H1 (cell line): ENCODE results near the gene YBX2. TPM values are rescaled to one million over a fixed set of nuclear protein-coding genes. Genes with fewer than 3 reads are reported as not detected.

Experiments
- CTCF ChIA-PET: fragments of 300-600 bp; sonication (Branson Sonifier 250); formaldehyde crosslinking; loops from one replicate; lab custom pipeline; 2021; ENCODE audit not compliant: partially characterized antibody; lab: Charles Lee
- POLR2A ChIA-PET: fragments of 300-600 bp; sonication (Branson Sonifier 250); formaldehyde crosslinking; loops from one replicate; lab custom pipeline; 2021; ENCODE audit warnings: inconsistent platforms; ENCODE audit not compliant: partially characterized antibody; lab: Charles Lee
- DNase-seq, 2 experiments: peaks; one replicate each; pipeline versions ENCODE4 v3.0.0 to v3.0.0-alpha.2; 2010 to 2022; ENCODE audit warnings: low spot score in 2 of 2, low read depth in 1 of 2, mixed read lengths in 1 of 2
- FAIRE-seq: peaks from 2 replicates; lab custom pipeline; 2011; peaks lifted over from hg19 to GRCh38; lab: Jason Lieb, UNC
- H2AFZ ChIP-seq: 2 replicates; pipeline ENCODE4 v1.8.1; 2012; ENCODE audit warnings: low read length, inconsistent platforms
- H2AK5ac ChIP-seq: 2 replicates; pipeline ENCODE4 v1.6.1; 2013; ENCODE audit warnings: low read depth, low read length
- H2BK120ac ChIP-seq: replicated peaks from 2 replicates; pipeline ENCODE3; 2013; ENCODE audit warnings: low read depth, low read length, inconsistent platforms
- H2BK12ac ChIP-seq: 2 replicates; pipeline ENCODE4 v1.6.1; 2013; ENCODE audit warnings: low read depth, low read length
- H2BK15ac ChIP-seq: 2 replicates; pipeline ENCODE4 v1.6.1; 2013; ENCODE audit warnings: low read length
- H2BK20ac ChIP-seq: 2 replicates; pipeline ENCODE4 v1.6.1; 2013; ENCODE audit warnings: low read length
- H2BK5ac ChIP-seq: 2 replicates; pipeline ENCODE4 v1.6.1; 2013; ENCODE audit warnings: low read depth, low read length
- H3K14ac ChIP-seq: 2 replicates; pipeline ENCODE4 v1.6.1; 2013; ENCODE audit warnings: inconsistent platforms; ENCODE audit not compliant: insufficient read length
- H3K18ac ChIP-seq: 2 replicates; pipeline ENCODE4 v1.6.1; 2013; ENCODE audit warnings: low read length; ENCODE audit errors: extremely low read depth
- H3K23ac ChIP-seq: 2 replicates; pipeline ENCODE4 v1.6.1; 2013; ENCODE audit warnings: inconsistent platforms; ENCODE audit not compliant: insufficient read length
- H3K23me2 ChIP-seq: 2 replicates; pipeline ENCODE4 v1.6.1; 2013; ENCODE audit warnings: low read depth, low read length
- H3K27ac ChIP-seq: 2 replicates; pipeline ENCODE4 v1.6.1; 2011; ENCODE audit warnings: low read depth, low read length, inconsistent platforms
- H3K27me3 ChIP-seq, 4 experiments: replicated peaks in 1 of 4; 1 replicate in 1 of 4; 2 replicates in 3 of 4; pipeline versions ENCODE4 v1.6.1 to v1.8.1; 2011 to 2013; ENCODE audit warnings: low read length in 3 of 4, mild to moderate bottlenecking in 3 of 4, inconsistent platforms in 2 of 4, mixed read lengths in 2 of 4, moderate library complexity in 1 of 4; ENCODE audit not compliant: control insufficient read depth in 3 of 4, insufficient read depth in 3 of 4; ENCODE audit errors: extremely low read depth in 1 of 4
- H3K36me3 ChIP-seq, 4 experiments: 2 replicates each; pipeline versions ENCODE4 v1.6.1 to v1.8.1; 2011 to 2013; ENCODE audit warnings: mild to moderate bottlenecking in 4 of 4, low read length in 3 of 4, moderate library complexity in 2 of 4, control low read depth in 1 of 4, inconsistent platforms in 1 of 4; ENCODE audit not compliant: insufficient read depth in 4 of 4, control insufficient read depth in 2 of 4
- H3K4ac ChIP-seq: replicated peaks from 2 replicates; pipeline ENCODE3; 2013; ENCODE audit warnings: low read length, low read depth, mixed read lengths, inconsistent platforms; ENCODE audit not compliant: insufficient read length
- H3K4me1 ChIP-seq, 4 experiments: replicated peaks in 1 of 4; 1 replicate in 1 of 4; 2 replicates in 3 of 4; pipeline versions ENCODE4 v1.6.1 to v1.8.1; 2011 to 2013; ENCODE audit warnings: low read length in 3 of 4, inconsistent platforms in 2 of 4, mixed read lengths in 1 of 4; ENCODE audit not compliant: insufficient read depth in 4 of 4, control insufficient read depth in 3 of 4
- H3K4me2 ChIP-seq, 2 experiments: 2 replicates each; pipeline versions ENCODE4 v1.6.1 to v1.8.1; 2011 to 2013; ENCODE audit warnings: low read depth in 2 of 2, low read length in 2 of 2, control low read depth in 1 of 2, inconsistent platforms in 1 of 2, mild to moderate bottlenecking in 1 of 2; ENCODE audit not compliant: insufficient read depth in 1 of 2
- H3K4me3 ChIP-seq, 4 experiments: fragments of 200-600, 300-600 bp in 1 of 4; sonication (generic), shearing (Covaris generic), sonication (Bioruptor Twin) in 1 of 4; 2 replicates each; pipeline versions ENCODE4 v1.5.1 to v1.8.1; 2011 to 2016; ENCODE audit warnings: low read length in 4 of 4, low read depth in 3 of 4, control low read depth in 2 of 4, inconsistent platforms in 2 of 4, mild to moderate bottlenecking in 2 of 4, mixed read lengths in 1 of 4, moderate library complexity in 1 of 4; ENCODE audit not compliant: insufficient read depth in 2 of 4; ENCODE audit errors: extremely low read depth in 1 of 4
- H3K56ac ChIP-seq: replicated peaks from 2 replicates; pipeline ENCODE3; 2013; ENCODE audit warnings: low read depth, mild to moderate bottlenecking, mixed read lengths, low read length, inconsistent platforms; ENCODE audit not compliant: insufficient read length
- H3K79me1 ChIP-seq: 2 replicates; pipeline ENCODE4 v1.6.1; 2013; ENCODE audit warnings: low read depth, low read length, control low read depth
- H3K79me2 ChIP-seq, 2 experiments: 2 replicates each; pipeline versions ENCODE4 v1.6.1 to v1.8.1; 2012 to 2013; ENCODE audit warnings: low read length in 2 of 2, mild to moderate bottlenecking in 2 of 2, inconsistent platforms in 1 of 2; ENCODE audit not compliant: insufficient read depth in 2 of 2, control insufficient read depth in 1 of 2
- H3K9ac ChIP-seq, 4 experiments: replicated peaks in 1 of 4; 1 replicate in 1 of 4; 2 replicates in 3 of 4; pipeline versions ENCODE4 v1.6.1 to v1.8.1; 2011 to 2013; ENCODE audit warnings: low read depth in 3 of 4, low read length in 3 of 4, control low read depth in 2 of 4, mild to moderate bottlenecking in 2 of 4, moderate library complexity in 2 of 4, inconsistent platforms in 1 of 4; ENCODE audit errors: extremely low read depth in 1 of 4
- H3K9me3 ChIP-seq, 2 experiments: 2 replicates each; pipeline versions ENCODE4 v1.6.1 to v1.8.1; 2012 to 2013; ENCODE audit warnings: mild to moderate bottlenecking in 2 of 2, moderate library complexity in 2 of 2, control low read depth in 1 of 2, inconsistent platforms in 1 of 2, low read depth in 1 of 2, low read length in 1 of 2, mixed read lengths in 1 of 2; ENCODE audit not compliant: insufficient read depth in 2 of 2
- H4K20me1 ChIP-seq, 2 experiments: replicated peaks in 1 of 2; 2 replicates each; pipeline versions ENCODE3 to v1.8.1; 2011 to 2013; ENCODE audit warnings: inconsistent platforms in 2 of 2, low read length in 2 of 2, mild to moderate bottlenecking in 1 of 2; ENCODE audit not compliant: insufficient read depth in 2 of 2, control insufficient read depth in 1 of 2
- H4K5ac ChIP-seq: 2 replicates; pipeline ENCODE4 v1.6.1; 2013; ENCODE audit warnings: low read length, low read depth, mixed read lengths, inconsistent platforms; ENCODE audit not compliant: insufficient read length
- H4K8ac ChIP-seq: 2 replicates; pipeline ENCODE4 v1.8.0; 2013; ENCODE audit warnings: mild to moderate bottlenecking, moderate library complexity, low read length, inconsistent platforms; ENCODE audit not compliant: insufficient read depth; ENCODE audit errors: extremely low read depth
- H4K91ac ChIP-seq: replicated peaks from 2 replicates; pipeline ENCODE3; 2013; ENCODE audit warnings: low read length, mixed read lengths, inconsistent platforms; ENCODE audit not compliant: insufficient read length
- ASH2L ChIP-seq: fragments of 200-600, 300-600 bp; sonication (generic); IDR thresholded peaks from one replicate; pipeline ENCODE4 v1.7.1; 2017; ENCODE audit warnings: low read length
- EZH2 ChIP-seq: fragments of 200-600 bp; sonication (generic); IDR thresholded peaks from 2 replicates; pipeline ENCODE4 v1.7.1; 2012; ENCODE audit warnings: low read depth, mild to moderate bottlenecking, moderate library complexity, low read length, inconsistent platforms; ENCODE audit not compliant: severe bottlenecking
- GTF2F1 ChIP-seq: IDR thresholded peaks from 2 replicates; pipeline ENCODE4 v1.6.1; 2012; ENCODE audit warnings: low read depth, low read length, improper control_type of control experiment, borderline replicate concordance
- MAFK ChIP-seq: IDR thresholded peaks from 2 replicates; pipeline ENCODE4 v1.6.1; 2012; ENCODE audit warnings: low read depth, mild to moderate bottlenecking, improper control_type of control experiment, low read length
- NRF1 ChIP-seq: IDR thresholded peaks from 2 replicates; pipeline ENCODE4 v1.6.1; 2011; ENCODE audit warnings: mild to moderate bottlenecking, low read depth, low read length, improper control_type of control experiment
- RFX5 ChIP-seq: IDR thresholded peaks from 2 replicates; pipeline ENCODE4 v1.6.1; 2011; ENCODE audit warnings: low read depth, low read length, improper control_type of control experiment, borderline replicate concordance
- SUZ12 ChIP-seq: fragments of 200-600 bp; sonication (generic); IDR thresholded peaks from 2 replicates; pipeline ENCODE4 v1.6.1; 2012; ENCODE audit warnings: mild to moderate bottlenecking, inconsistent platforms, low read length, moderate library complexity, mixed read lengths
- TCF12 ChIP-seq: IDR thresholded peaks from 2 replicates; pipeline ENCODE4 v1.6.1; 2011; ENCODE audit warnings: low read depth, mild to moderate bottlenecking, low read length
- YY1 ChIP-seq: IDR thresholded peaks from 2 replicates; pipeline ENCODE4 v1.6.1; 2011; ENCODE audit warnings: low read depth, mild to moderate bottlenecking, low read length
- ZNF274 ChIP-seq: IDR thresholded peaks from 2 replicates; pipeline ENCODE4 v1.7.0; 2012; ENCODE audit warnings: low read length, borderline replicate concordance; ENCODE audit errors: extremely low read depth
- WGBS, 2 experiments: shearing (Covaris generic) in 1 of 2; methylation state at CpG; one replicate each; pipeline versions ENCODE4 v1.1.6 to v1.1.7; 2013 to 2015; ENCODE audit warnings: low lambda C conversion rate in 2 of 2, mixed read lengths in 2 of 2, inconsistent platforms in 1 of 2, low coverage in 1 of 2, missing lambda C conversion rate in 1 of 2; ENCODE audit not compliant: insufficient replicate concordance in 2 of 2, insufficient coverage in 1 of 2, insufficient read length in 1 of 2; ENCODE audit errors: extremely low coverage in 1 of 2, missing lambda C conversion rate in 1 of 2; 5-methylcytosine and 5-hydroxymethylcytosine counted together
- polyA plus RNA-seq, 7 experiments: library from polyadenylated mRNA; depleted of rRNA in 3 of 7; stranded (reverse) in 5 of 7; unstranded in 2 of 7; fragments of >200 nt in 5 of 7; fragments of 200-250 nt in 2 of 7; gene quantifications; 1 replicate in 5 of 7; 2 replicates in 1 of 7; 4 replicates in 1 of 7; pipeline versions ENCODE4 v1.2.1 to v1.2.3, GENCODE V29; 2011 to 2013; ENCODE audit warnings: missing spikeins in 2 of 7, mixed read lengths in 2 of 7
- total RNA-seq: library from RNA; stranded (reverse); fragmentation: NEBNext Ultra II Directional; extraction: Animal tissue kit (Norgen Biotek cat#: 25700); gene quantifications from 2 replicates; pipeline ENCODE4 v1.2.1, GENCODE V29; 2021

Gene YBX2
- total and polyA plus RNA-seq, 2 of the 8 experiments (the other 6 are each of a cell fraction or from before 2014, with no cell fraction given): 19.2 to 30.5 TPM

DNA sequence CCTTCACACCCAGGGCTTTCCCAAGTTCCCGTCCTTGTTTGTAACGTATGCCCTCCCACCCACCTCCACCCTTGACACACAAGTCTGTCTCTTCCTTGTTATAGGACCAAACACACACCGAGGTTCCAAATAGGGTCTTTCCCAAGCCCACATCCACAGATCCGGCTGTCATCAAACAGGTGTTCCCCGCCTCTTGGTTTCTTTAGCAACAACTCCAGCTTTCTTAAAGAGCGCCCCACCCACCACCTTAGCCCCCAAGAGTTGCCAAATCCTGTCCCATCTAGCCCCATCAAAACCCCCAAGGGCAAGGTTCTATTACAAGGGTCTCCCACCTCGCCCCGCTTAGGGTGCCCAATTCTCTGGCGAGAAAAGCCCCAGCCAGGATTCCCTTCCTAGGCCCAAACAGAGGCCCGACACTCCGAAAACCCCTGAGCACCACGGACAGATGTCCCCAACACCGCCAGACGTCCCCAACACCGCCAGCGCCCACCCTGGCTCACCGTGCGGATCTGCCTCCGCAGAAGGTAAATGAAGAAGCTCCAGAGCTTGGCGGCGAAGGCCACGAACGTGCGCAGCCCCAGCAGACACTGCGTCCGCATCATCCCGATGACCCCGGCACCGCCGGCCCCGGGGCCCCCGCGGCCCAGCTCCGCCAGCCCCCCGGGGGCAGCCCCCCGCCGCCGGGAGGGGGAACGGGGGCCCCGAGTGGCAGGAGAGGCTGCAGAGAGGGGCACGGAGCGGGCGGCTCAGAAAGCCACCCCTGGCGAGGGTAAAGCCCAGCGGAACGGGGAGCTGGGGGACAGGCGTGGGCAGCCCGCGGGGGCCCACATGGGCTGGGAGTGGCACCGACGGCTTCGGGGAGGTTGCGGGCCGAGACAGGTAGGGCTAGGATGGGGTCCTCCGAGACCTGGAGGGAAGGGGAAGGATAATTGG is 43.5 kb downstream of the YBX2 start:
- no peak overlapping the region for H3K56ac ChIP-seq
- H3K4ac ChIP-seq: no peak overlapping the region
- H3K4me1 ChIP-seq: peaks cover 3 to 12% (median 5%) of the 10 kb centered on the region in 4 experiments
- H3K4me2 ChIP-seq: peak overlapping the region; percentile 82 to 99
- H4K5ac ChIP-seq: peak overlapping the region; percentile 92
- no peak for FAIRE-seq
- no peak for DNase-seq
- 9% methylated on average over 23 of the region's 55 CpGs; no CpG with 5 or more reads in 1 of the 2 experiments for WGBS, 2 experiments
- H2AK5ac ChIP-seq: no peak overlapping the region
- peak overlapping the region; percentile 81; the same call in 1 of the 2 replicates for H2BK5ac ChIP-seq
- H3K79me1 ChIP-seq: peaks cover 16% of the 10 kb centered on the region
- H3K36me3 ChIP-seq: peaks cover 8 to 17% (median 13%) of the 10 kb centered on the region in 4 experiments
- H3K18ac ChIP-seq: peak overlapping the region; percentile 87
- H3K23me2 ChIP-seq: peaks cover 7% of the 10 kb centered on the region
- no peak overlapping the region for H3K23ac ChIP-seq
- peak overlapping the region; percentile 45; the same call in 1 of the 2 replicates for H3K27ac ChIP-seq
- H4K20me1 ChIP-seq: peaks cover 4 to 11% of the 10 kb centered on the region in 2 experiments
- H4K91ac ChIP-seq: no peak overlapping the region
- peak overlapping the region; percentile 48 to 87 (median 71) for H3K9ac ChIP-seq
- H3K27me3 ChIP-seq: no peaks in the 10 kb centered on the region
- H2BK20ac ChIP-seq: no peak overlapping the region
- H2AFZ ChIP-seq: no peak overlapping the region
- peak overlapping the region; percentile 58 to 84 (median 76) for H3K4me3 ChIP-seq
- H3K9me3 ChIP-seq: no peaks in the 10 kb centered on the region
- no peak overlapping the region for H2BK12ac ChIP-seq
- CTCF ChIA-PET: interaction anchor here (1.1 to 1.4 kb wide), 3 partner anchors 9 to 42 kb away, joined by 3 to 4 read pairs (median 3); partner anchors contain the start of gene CLDN7
- H2BK15ac ChIP-seq: no peak overlapping the region
- POLR2A ChIA-PET: interaction anchor here (0.7 to 8.3 kb wide), 15 partner anchors 10 to 323 kb away, joined by 3 to 121 read pairs (median 6); partner anchors contain the start of genes ACADVL, CLDN7, DLG4 and DVL2
- H2BK120ac ChIP-seq: no peak overlapping the region
- TF ChIP-seq RFX5 (no peak), YY1 (no peak), SUZ12 (no peak), ASH2L (no peak), NRF1 (no peak), GTF2F1 (no peak), TCF12 (no peak), EZH2 (no peak), MAFK (no peak), ZNF274 (no peak)
- no peak overlapping the region for H3K14ac ChIP-seq
- peak overlapping the region; percentile 48 for H4K8ac ChIP-seq
- peaks cover 23 to 54% of the 10 kb centered on the region in 2 experiments for H3K79me2 ChIP-seq
